HG03095 (cell line): Measurements from ENCODE around the gene TMEM273.
"Not testable (repeated sequence)": the region's sequence is repeated elsewhere in the genome, so short reads cannot be mapped to it uniquely, and the experiment has no call there.

Experiments
- ATAC-seq: cut with Tn5 transposase; IDR thresholded peaks from one replicate; pipeline ENCODE4 v1.9.1; 2021; ENCODE audit warnings: moderate library complexity; ENCODE audit not compliant: unreplicated experiment

Gene TMEM273

GRCh38 chr10:49207113-49207512 is 18.9 kb upstream of the TMEM273 start:
- ATAC-seq: no peak

- ATAC-seq: no peak
These were observed 17.0 kb upstream of the TMEM273 start for GRCh38 chr10:49205206-49205605.

- ATAC-seq: no peak
These were observed 15.9 kb upstream of the TMEM273 start for GRCh38 chr10:49204119-49204518.

- ATAC-seq: no peak
These were observed 14.1 kb upstream of the TMEM273 start for GRCh38 chr10:49202266-49202665.

- ATAC-seq: no peak
These were observed 12.7 kb upstream of the TMEM273 start for GRCh38 chr10:49200854-49201253.

- ATAC-seq: no peak
These were observed 9.0 kb upstream of the TMEM273 start for GRCh38 chr10:49197171-49197570.

GRCh38 chr10:49195864-49196263 is 7.7 kb upstream of the TMEM273 start:
- ATAC-seq: not testable (repeated sequence)

- ATAC-seq: no peak
These were observed 6.2 kb upstream of the TMEM273 start for GRCh38 chr10:49194212-49194920.

- no peak for ATAC-seq
These were observed 3.2 kb upstream of the TMEM273 start for GRCh38 chr10:49191349-49191748.

GRCh38 chr10:49189422-49189821 is 1.2 kb upstream of the TMEM273 start:
- no peak for ATAC-seq

GRCh38 chr10:49187044-49187484 is 1.1 kb downstream of the TMEM273 start:
- ATAC-seq: no peak

- no peak for ATAC-seq
These were observed 1.6 kb downstream of the TMEM273 start for GRCh38 chr10:49186613-49187012.

GRCh38 chr10:49185213-49185612 is 3.0 kb downstream of the TMEM273 start:
- ATAC-seq: no peak

- no peak for ATAC-seq
These were observed 3.5 kb downstream of the TMEM273 start for GRCh38 chr10:49184642-49185111.

- no peak for ATAC-seq
These were observed 4.3 kb downstream of the TMEM273 start for GRCh38 chr10:49183596-49184542.

- no peak for ATAC-seq
These were observed 5.4 kb downstream of the TMEM273 start for GRCh38 chr10:49182776-49183175.

- no peak for ATAC-seq
These were observed 7.7 kb downstream of the TMEM273 start for GRCh38 chr10:49180444-49180860.

GRCh38 chr10:49179699-49180443 is 8.3 kb downstream of the TMEM273 start:
- ATAC-seq: no peak

GRCh38 chr10:49178489-49179471 is 9.4 kb downstream of the TMEM273 start:
- no peak for ATAC-seq
